HAP-1 (cell line): ENCODE data around the gene KCNK2.

ENCODE experiments used
- DNase-seq, 2 experiments: peaks; one replicate each; pipeline ENCODE4 v3.0.0-alpha.2; 2016 to 2020; ENCODE audit warnings: low spot score in 2 of 2
- H3K27me3 ChIP-seq: fragments of 250-450 bp; sonication (Bioruptor Pico); 2 replicates; pipeline ENCODE4 v1.5.1; 2020; ENCODE audit warnings: low read depth, mild to moderate bottlenecking, moderate library complexity
- H3K36me3 ChIP-seq: fragments of 250-450 bp; sonication (Bioruptor Pico); replicated peaks from 2 replicates; pipeline ENCODE4 v1.5.1; 2020; ENCODE audit warnings: mild to moderate bottlenecking
- H3K4me1 ChIP-seq: fragments of 250-450 bp; sonication (Bioruptor Pico); 2 replicates; pipeline ENCODE4 v1.5.1; 2020; ENCODE audit warnings: mild to moderate bottlenecking
- H3K4me3 ChIP-seq: fragments of 250-450 bp; sonication (Bioruptor Pico); 2 replicates; pipeline ENCODE4 v1.5.1; 2020; ENCODE audit warnings: mild to moderate bottlenecking, moderate library complexity
- H3K9me3 ChIP-seq: fragments of 250-450 bp; sonication (Bioruptor Pico); 2 replicates; pipeline ENCODE4 v1.5.1; 2020; ENCODE audit warnings: mild to moderate bottlenecking, moderate library complexity
- in situ Hi-C: fragments of 300-500 bp; cut with MboI; formaldehyde crosslinking; loops from 3 replicates; pipeline ENCODE4 v1.14.3; 2020; ENCODE audit warnings: low sequenced_read_pairs, inconsistent platforms, mixed read lengths

Gene KCNK2

DNA sequence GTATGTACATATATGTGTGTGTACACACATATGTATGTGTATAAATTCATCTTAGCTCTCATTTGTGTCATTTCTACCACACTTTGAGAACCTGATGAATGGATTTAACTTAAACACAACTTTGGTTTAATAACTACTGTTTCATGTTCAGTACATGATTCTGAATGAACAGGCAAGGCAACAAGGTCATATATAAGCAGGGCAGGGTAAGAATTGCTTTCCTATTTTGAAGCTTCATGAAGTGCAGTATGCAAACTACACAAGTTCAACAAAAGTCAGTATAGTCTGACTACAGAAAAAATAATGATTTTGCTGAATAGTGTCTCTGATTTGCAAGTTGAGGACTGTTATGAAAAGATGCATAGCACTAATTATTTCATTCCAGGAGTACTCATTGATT is 127.6 kb downstream of the KCNK2 start:
- DNase-seq, result no peak
- no peaks in the 10 kb centered on the region for H3K36me3 ChIP-seq
- H3K27me3 ChIP-seq, result no peaks in the 10 kb centered on the region
- no peaks in the 10 kb centered on the region for H3K4me1 ChIP-seq
- no peak overlapping the region for H3K4me3 ChIP-seq
- in situ Hi-C loops, result no loop called here
- H3K9me3 ChIP-seq, result no peaks in the 10 kb centered on the region

DNA sequence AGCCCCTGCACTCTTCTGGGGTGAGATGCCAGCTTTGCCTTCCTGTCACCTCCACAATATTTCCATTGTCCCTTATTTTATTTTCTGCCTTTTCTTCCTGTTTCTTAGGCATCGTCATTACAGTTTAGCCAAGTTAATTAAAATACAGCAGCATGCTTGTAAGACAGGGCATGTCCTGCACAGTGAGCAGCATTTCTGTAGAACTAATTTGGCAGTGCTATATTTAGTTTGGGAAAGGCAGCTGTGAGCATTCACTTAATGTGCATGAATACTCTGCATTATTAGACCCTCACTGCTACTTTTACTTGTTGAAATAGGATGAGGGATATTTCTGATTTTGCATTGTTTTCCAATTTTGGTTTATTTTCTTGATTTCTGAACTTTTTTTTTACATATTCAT is 133.3 kb downstream of the KCNK2 start:
- no peak for DNase-seq
- H3K36me3 ChIP-seq, result no peaks in the 10 kb centered on the region
- in situ Hi-C loops, result no loop called here
- no peaks in the 10 kb centered on the region for H3K9me3 ChIP-seq
- H3K4me3 ChIP-seq, result no peak overlapping the region
- no peaks in the 10 kb centered on the region; the same call in 1 of the 2 replicates for H3K4me1 ChIP-seq
- H3K27me3 ChIP-seq, result no peaks in the 10 kb centered on the region

DNA sequence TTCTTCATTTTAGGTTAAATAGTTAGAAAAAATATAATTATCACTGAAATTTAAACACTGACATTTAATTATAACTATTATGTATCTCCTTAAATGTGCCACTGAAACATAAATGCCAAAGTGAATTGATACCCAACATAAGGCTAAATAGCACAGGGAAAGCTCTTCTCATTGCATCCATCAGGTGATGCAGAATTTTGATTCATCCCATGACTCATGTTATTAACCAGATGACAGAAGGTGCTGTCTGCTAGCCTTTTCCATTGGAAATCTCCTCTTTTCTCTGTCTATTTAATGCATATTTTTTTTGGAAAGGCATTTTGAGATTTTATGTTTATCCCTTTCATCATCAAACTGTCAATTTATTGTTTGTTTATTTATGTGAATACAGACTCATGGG is 136.8 kb downstream of the KCNK2 start:
- H3K27me3 ChIP-seq, result no peaks in the 10 kb centered on the region
- no peaks in the 10 kb centered on the region for H3K9me3 ChIP-seq
- H3K36me3 ChIP-seq, result no peaks in the 10 kb centered on the region
- in situ Hi-C loops, result no loop called here
- H3K4me3 ChIP-seq, result no peak overlapping the region
- H3K4me1 ChIP-seq, result no peaks in the 10 kb centered on the region; the same call in 1 of the 2 replicates
- no peak for DNase-seq

- DNase-seq, result no peak
- in situ Hi-C loops, result no loop called here
- Histone ChIP-seq H3K36me3 (no peaks in the 10 kb centered on the region), H3K4me3 (no peak overlapping the region), H3K27me3 (no peaks in the 10 kb centered on the region), H3K4me1 (no peaks in the 10 kb centered on the region; the same call in 1 of the 2 replicates), H3K9me3 (no peaks in the 10 kb centered on the region)
These were observed 137.8 kb downstream of the KCNK2 start for GRCh38 chr1:215220346-215220745.

- Histone ChIP-seq H3K36me3 (no peaks in the 10 kb centered on the region), H3K27me3 (no peaks in the 10 kb centered on the region), H3K4me3 (no peak overlapping the region), H3K9me3 (no peaks in the 10 kb centered on the region), H3K4me1 (no peaks in the 10 kb centered on the region)
- in situ Hi-C loops, result no loop called here
- no peak for DNase-seq
These were observed 144.2 kb downstream of the KCNK2 start for GRCh38 chr1:215226757-215227156.

- no peaks in the 10 kb centered on the region for H3K9me3 ChIP-seq
- H3K4me3 ChIP-seq, result no peak overlapping the region
- no peaks in the 10 kb centered on the region for H3K4me1 ChIP-seq
- no peaks in the 10 kb centered on the region for H3K27me3 ChIP-seq
- in situ Hi-C loops, result no loop called here
- no peaks in the 10 kb centered on the region for H3K36me3 ChIP-seq
- no peak for DNase-seq
These were observed 145.7 kb downstream of the KCNK2 start for GRCh38 chr1:215228193-215228592.

DNA sequence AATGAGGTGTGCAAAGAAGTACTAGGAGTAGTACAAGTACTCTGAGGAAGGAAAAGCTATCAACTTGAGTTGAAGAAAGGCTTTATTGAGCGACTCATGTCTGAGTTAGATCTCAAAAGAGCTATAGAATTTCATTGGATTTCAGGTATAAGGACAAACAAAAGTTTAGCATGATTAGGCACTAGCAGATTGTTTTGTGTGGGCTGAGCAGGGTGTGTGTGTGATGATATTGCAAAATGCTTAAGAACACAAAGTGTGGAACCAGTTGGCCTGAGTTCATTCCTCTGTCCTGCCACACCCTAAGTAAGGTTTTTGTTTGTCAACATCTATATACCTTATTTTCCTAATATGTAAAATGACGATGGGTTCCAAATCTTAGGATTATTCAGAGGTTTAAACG is 158.9 kb downstream of the KCNK2 start:
- Histone ChIP-seq H3K4me3 (no peak overlapping the region), H3K36me3 (no peaks in the 10 kb centered on the region), H3K4me1 (no peaks in the 10 kb centered on the region), H3K27me3 (no peaks in the 10 kb centered on the region), H3K9me3 (no peaks in the 10 kb centered on the region)
- in situ Hi-C loops, result no loop called here
- no peak for DNase-seq

DNA sequence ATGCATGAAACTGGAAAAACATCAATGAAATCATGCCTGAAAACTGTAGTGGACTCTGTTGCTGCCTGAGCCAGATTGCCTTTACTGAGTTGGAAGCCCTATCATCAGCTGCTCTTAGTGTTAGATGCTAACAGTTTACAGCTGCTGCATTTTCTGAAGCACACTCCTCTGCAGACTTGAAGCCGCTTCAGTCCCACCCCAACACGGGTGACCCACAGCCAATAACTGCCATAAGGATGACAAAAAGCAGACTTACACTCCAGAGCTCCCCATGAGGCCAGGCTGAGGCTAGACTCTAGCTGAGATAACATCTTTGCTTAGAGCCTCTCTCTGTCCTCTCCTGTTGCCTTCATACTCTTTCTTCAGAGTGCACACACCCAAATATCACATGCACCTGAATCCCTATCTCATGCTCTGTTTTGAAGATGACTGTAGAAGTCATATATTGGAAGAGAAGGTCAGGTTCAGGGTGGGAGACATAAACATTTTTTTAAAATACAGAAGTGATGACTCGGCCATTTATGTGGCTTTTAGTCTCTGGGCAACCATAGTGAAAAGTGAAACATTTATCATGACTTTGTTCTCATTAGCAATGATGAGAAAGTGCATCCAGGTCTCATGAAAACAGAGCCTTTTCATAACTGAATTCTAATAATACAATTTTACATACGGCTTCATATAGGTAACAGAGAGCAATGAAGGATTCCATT is 161.0 kb downstream of the KCNK2 start:
- Histone ChIP-seq H3K4me3 (no peak overlapping the region), H3K9me3 (no peaks in the 10 kb centered on the region), H3K4me1 (no peaks in the 10 kb centered on the region), H3K27me3 (no peaks in the 10 kb centered on the region), H3K36me3 (no peaks in the 10 kb centered on the region)
- in situ Hi-C loops, result no loop called here
- no peak for DNase-seq

DNA sequence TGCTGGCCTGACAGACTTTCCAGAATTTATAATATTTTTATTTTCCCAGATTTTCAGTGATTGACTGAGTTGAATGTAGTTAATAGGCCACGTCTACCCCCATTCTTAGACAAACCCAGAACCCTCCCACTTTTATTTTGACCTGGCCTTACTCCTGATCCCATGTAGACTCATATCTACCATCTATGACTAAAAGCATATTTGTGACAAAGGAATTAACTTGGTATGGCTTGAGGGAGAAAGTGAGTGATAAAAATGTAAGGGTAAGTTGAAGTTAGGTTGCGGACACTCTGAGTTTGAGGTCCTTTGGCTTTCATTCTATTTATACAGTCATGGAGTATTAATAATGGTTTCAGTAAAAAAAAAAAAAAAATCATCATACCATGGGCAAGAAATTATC is 168.4 kb downstream of the KCNK2 start:
- in situ Hi-C loops, result no loop called here
- H3K4me3 ChIP-seq, result no peak overlapping the region
- DNase-seq, result no peak
- no peaks in the 10 kb centered on the region for H3K36me3 ChIP-seq
- H3K9me3 ChIP-seq, result no peaks in the 10 kb centered on the region
- no peaks in the 10 kb centered on the region for H3K27me3 ChIP-seq
- H3K4me1 ChIP-seq, result no peaks in the 10 kb centered on the region

- no peaks in the 10 kb centered on the region for H3K27me3 ChIP-seq
- H3K9me3 ChIP-seq, result no peaks in the 10 kb centered on the region
- in situ Hi-C loops, result no loop called here
- H3K4me3 ChIP-seq, result no peak overlapping the region
- DNase-seq, result no peak
- H3K36me3 ChIP-seq, result no peaks in the 10 kb centered on the region
- no peaks in the 10 kb centered on the region for H3K4me1 ChIP-seq
These were observed 168.9 kb downstream of the KCNK2 start for GRCh38 chr1:215251428-215251827.

GRCh38 chr1:215252164-215252563 is 169.6 kb downstream of the KCNK2 start:
- Histone ChIP-seq H3K36me3 (no peaks in the 10 kb centered on the region), H3K4me1 (no peaks in the 10 kb centered on the region), H3K27me3 (no peaks in the 10 kb centered on the region), H3K9me3 (no peaks in the 10 kb centered on the region), H3K4me3 (no peak overlapping the region)
- no peak for DNase-seq
- in situ Hi-C loops, result no loop called here

- Histone ChIP-seq H3K27me3 (no peaks in the 10 kb centered on the region), H3K36me3 (no peaks in the 10 kb centered on the region), H3K4me1 (no peaks in the 10 kb centered on the region), H3K4me3 (no peak overlapping the region), H3K9me3 (no peaks in the 10 kb centered on the region)
- in situ Hi-C loops, result no loop called here
- no peak for DNase-seq
These were observed 174.6 kb downstream of the KCNK2 start for GRCh38 chr1:215256936-215257679.

GRCh38 chr1:215260711-215261110 is 178.2 kb downstream of the KCNK2 start:
- H3K4me3 ChIP-seq, result no peak overlapping the region
- H3K36me3 ChIP-seq, result no peaks in the 10 kb centered on the region
- no peaks in the 10 kb centered on the region for H3K27me3 ChIP-seq
- DNase-seq, result no peak
- in situ Hi-C loops, result no loop called here
- no peaks in the 10 kb centered on the region for H3K4me1 ChIP-seq
- no peaks in the 10 kb centered on the region for H3K9me3 ChIP-seq

GRCh38 chr1:215262106-215262505 is 179.6 kb downstream of the KCNK2 start:
- H3K27me3 ChIP-seq, result no peaks in the 10 kb centered on the region
- no peak overlapping the region for H3K4me3 ChIP-seq
- no peaks in the 10 kb centered on the region for H3K4me1 ChIP-seq
- H3K9me3 ChIP-seq, result no peaks in the 10 kb centered on the region
- no peak for DNase-seq
- in situ Hi-C loops, result no loop called here
- no peaks in the 10 kb centered on the region for H3K36me3 ChIP-seq
